ENCODE data around the gene SPRR4.

SPRR4 gene

GRCh38 chr1:152969036-152969435 is 1.4 kb upstream of the SPRR4 start:
- no peak for DNase-seq (ENCODE audit: low read depth)
- TF ChIP-seq, protein P1, sequence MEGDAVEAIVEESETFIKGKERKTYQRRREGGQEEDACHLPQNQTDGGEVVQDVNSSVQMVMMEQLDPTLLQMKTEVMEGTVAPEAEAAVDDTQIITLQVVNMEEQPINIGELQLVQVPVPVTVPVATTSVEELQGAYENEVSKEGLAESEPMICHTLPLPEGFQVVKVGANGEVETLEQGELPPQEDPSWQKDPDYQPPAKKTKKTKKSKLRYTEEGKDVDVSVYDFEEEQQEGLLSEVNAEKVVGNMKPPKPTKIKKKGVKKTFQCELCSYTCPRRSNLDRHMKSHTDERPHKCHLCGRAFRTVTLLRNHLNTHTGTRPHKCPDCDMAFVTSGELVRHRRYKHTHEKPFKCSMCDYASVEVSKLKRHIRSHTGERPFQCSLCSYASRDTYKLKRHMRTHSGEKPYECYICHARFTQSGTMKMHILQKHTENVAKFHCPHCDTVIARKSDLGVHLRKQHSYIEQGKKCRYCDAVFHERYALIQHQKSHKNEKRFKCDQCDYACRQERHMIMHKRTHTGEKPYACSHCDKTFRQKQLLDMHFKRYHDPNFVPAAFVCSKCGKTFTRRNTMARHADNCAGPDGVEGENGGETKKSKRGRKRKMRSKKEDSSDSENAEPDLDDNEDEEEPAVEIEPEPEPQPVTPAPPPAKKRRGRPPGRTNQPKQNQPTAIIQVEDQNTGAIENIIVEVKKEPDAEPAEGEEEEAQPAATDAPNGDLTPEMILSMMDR (IDR thresholded peaks at IDR 0.05; ENCODE audit: control insufficient read depth, insufficient read depth, low read depth, low read length, missing control alignments) = no peak

DNA sequence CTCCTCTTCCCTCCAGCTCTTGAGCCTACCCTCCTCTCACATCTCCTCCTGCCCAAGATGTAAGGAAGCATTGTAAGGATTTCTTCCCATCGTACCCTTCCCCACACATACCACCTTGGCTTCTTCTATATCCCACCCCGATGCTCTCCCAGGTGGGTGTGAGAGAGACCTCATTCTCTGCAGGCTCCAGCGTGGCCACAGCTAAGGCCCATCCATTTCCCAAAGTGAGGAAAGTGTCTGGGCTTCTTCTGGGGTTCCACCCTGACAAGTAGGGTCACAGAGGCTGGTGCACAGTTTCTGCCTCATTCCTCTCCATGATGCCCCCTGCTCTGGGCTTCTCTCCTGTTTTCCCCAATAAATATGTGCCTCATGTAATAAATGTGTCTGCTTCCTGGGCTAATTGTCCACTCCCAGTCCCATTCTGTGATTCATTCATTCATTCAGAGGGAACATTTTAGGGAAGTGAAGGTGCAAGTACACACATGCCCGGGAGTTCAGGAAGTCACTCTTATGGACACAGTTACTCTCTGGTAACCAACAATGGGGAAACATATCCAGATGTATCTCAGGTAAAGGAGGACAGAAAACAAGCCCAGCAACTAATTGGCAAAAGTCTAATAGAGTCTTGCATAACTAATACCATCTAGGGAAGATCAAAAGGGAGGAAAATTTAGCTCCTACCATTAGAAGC is 1.9 kb downstream of the SPRR4 start:
- TF ChIP-seq, protein P1 (IDR thresholded peaks at IDR 0.05; ENCODE audit: control insufficient read depth, insufficient read depth, low read depth, low read length, missing control alignments) = no peak
- DNase-seq (ENCODE audit: low read depth) = no peak
- no peak overlapping the region for H3K4me3 ChIP-seq (ENCODE audit: control insufficient read depth, low read depth, low read length)

More at GRCh38 chr1:152969036-152969435, 1.4 kb upstream of the SPRR4 start:
- no peak overlapping the region for H3K4me3 ChIP-seq (ENCODE audit: control insufficient read depth, low read depth, low read length)

DNA sequence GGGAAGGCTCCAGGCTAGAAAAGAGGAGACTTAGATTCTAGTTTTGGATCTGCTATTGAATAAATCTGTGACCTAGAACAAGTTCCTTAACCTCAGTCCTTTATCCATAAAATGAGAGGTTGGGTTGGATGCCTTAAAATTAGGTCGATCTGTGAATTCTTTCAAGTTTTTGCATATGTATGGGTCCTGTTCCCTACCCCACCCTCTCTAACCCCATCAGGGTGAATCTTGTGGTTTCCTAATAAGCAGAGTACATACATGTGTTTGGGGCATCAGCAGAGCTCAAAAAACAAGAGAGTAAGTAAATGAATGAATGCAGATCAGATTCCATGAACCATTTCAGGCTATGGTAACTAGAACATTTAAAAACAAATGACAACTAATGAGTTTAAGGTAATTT is 6.2 kb downstream of the SPRR4 start:
- TF ChIP-seq, protein P1 (IDR thresholded peaks at IDR 0.05; ENCODE audit: control insufficient read depth, insufficient read depth, low read depth, low read length, missing control alignments) = no peak
- DNase-seq (ENCODE audit: low read depth) = no peak
- no peak overlapping the region for H3K4me3 ChIP-seq (ENCODE audit: control insufficient read depth, low read depth, low read length)

DNA sequence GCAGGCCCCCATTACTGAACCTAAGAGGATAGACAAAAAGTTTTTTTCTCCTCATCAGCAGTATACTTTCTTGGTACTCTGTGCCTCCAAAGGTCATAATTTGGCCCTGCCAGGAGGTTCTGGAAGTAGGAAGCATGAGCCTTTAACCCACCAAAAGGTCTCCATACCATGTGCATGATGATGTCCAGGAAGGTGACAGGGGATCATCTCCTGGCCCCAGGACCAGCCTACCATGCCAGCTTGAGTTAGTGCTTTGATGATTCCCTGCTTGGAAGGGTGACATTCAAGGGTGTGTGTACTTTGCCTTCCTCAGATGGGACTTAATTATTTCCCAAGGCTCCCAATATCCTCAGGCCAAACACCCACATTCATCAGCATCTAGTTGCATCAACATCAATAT is 7.2 kb downstream of the SPRR4 start:
- no peak overlapping the region for H3K4me3 ChIP-seq (ENCODE audit: control insufficient read depth, low read depth, low read length)
- TF ChIP-seq, protein P1 (IDR thresholded peaks at IDR 0.05; ENCODE audit: control insufficient read depth, insufficient read depth, low read depth, low read length, missing control alignments) = no peak
- DNase-seq (ENCODE audit: low read depth) = no peak

- DNase-seq (ENCODE audit: low read depth) = no peak
- TF ChIP-seq, protein P1 (IDR thresholded peaks at IDR 0.05; ENCODE audit: control insufficient read depth, insufficient read depth, low read depth, low read length, missing control alignments) = no peak
- H3K4me3 ChIP-seq (ENCODE audit: control insufficient read depth, low read depth, low read length) = no peak overlapping the region
Measured at GRCh38 chr1:152980676-152981075, 10.2 kb downstream of the SPRR4 start.

- no peak for DNase-seq (ENCODE audit: low read depth)
- no peak overlapping the region for H3K4me3 ChIP-seq (ENCODE audit: control insufficient read depth, low read depth, low read length)
- TF ChIP-seq, protein P1 (IDR thresholded peaks at IDR 0.05; ENCODE audit: control insufficient read depth, insufficient read depth, low read depth, low read length, missing control alignments) = no peak
Measured at GRCh38 chr1:152981146-152981871, 10.9 kb downstream of the SPRR4 start.

Measured in AG09309 (cell line).